Esophagus squamous epithelium (tissue), 4 donors: Measurements from ENCODE around the gene CDT1.

ENCODE experiments used
- POLR2A ChIP-seq, 4 donors: fragments of 450-650 bp; IDR thresholded peaks; one replicate each; pipeline ENCODE4 v1.6.1; 2017; ENCODE audit warnings: antibody characterized with exemption in 4 of 4, mild to moderate bottlenecking in 4 of 4, moderate library complexity in 3 of 4
- TF ChIP-seq, protein P1 (sequence below), 6 experiments: fragments of 450-650 bp in 4 of 6; fragments of 200-600 bp in 2 of 6; sonication (generic) in 2 of 6; IDR thresholded peaks; one replicate each; pipeline ENCODE4 v1.5.1; 2016 to 2019; ENCODE audit warnings: antibody characterized with exemption in 6 of 6, mild to moderate bottlenecking in 4 of 6, moderate library complexity in 4 of 6

DNA sequence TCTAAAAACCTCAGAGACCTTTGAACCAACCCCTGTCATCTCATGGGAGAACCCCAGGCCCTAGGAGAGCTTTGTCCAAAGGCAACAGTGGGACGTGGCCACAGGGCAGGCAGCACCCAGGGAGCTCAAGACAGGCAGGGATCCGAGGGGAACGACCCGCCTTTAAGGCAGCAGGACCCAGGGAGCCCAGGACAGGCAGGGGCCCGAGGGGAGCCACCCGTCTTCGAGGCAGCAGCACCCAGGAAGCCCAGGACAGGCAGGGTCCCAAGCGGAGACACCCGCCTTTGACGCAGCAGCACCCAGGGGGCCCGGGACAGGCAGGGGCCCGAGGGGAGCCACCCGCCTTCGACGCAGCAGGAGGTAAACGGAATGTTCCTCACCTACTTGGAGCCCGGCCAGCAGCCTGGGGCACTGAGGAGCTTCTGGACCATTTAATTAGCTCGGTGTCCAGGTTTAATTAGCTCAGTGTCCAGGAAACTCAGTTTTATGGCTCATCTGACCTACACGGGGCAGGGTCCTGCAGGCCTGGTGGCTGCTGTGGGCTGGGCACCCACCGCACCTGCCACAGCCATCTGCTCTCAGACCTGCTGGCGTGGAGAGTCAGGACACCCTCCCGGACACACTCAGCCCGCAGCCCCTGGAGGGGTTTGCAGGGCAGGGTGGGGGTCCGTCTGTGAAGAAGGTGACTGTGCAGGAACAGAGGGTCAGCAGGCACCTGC lies 43.0 kb upstream of the CDT1 start:
- TF ChIP-seq, protein P1, sequence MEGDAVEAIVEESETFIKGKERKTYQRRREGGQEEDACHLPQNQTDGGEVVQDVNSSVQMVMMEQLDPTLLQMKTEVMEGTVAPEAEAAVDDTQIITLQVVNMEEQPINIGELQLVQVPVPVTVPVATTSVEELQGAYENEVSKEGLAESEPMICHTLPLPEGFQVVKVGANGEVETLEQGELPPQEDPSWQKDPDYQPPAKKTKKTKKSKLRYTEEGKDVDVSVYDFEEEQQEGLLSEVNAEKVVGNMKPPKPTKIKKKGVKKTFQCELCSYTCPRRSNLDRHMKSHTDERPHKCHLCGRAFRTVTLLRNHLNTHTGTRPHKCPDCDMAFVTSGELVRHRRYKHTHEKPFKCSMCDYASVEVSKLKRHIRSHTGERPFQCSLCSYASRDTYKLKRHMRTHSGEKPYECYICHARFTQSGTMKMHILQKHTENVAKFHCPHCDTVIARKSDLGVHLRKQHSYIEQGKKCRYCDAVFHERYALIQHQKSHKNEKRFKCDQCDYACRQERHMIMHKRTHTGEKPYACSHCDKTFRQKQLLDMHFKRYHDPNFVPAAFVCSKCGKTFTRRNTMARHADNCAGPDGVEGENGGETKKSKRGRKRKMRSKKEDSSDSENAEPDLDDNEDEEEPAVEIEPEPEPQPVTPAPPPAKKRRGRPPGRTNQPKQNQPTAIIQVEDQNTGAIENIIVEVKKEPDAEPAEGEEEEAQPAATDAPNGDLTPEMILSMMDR (IDR thresholded peaks at IDR 0.05): no peak
- TF ChIP-seq POLR2A (IDR thresholded peaks at IDR 0.05): no peak
